Measurements from ENCODE around the gene SIPA1L3. TPM values are rescaled to one million over a fixed set of nuclear protein-coding genes. Genes with fewer than 3 reads are reported as not detected.

SIPA1L3 gene, protein sequence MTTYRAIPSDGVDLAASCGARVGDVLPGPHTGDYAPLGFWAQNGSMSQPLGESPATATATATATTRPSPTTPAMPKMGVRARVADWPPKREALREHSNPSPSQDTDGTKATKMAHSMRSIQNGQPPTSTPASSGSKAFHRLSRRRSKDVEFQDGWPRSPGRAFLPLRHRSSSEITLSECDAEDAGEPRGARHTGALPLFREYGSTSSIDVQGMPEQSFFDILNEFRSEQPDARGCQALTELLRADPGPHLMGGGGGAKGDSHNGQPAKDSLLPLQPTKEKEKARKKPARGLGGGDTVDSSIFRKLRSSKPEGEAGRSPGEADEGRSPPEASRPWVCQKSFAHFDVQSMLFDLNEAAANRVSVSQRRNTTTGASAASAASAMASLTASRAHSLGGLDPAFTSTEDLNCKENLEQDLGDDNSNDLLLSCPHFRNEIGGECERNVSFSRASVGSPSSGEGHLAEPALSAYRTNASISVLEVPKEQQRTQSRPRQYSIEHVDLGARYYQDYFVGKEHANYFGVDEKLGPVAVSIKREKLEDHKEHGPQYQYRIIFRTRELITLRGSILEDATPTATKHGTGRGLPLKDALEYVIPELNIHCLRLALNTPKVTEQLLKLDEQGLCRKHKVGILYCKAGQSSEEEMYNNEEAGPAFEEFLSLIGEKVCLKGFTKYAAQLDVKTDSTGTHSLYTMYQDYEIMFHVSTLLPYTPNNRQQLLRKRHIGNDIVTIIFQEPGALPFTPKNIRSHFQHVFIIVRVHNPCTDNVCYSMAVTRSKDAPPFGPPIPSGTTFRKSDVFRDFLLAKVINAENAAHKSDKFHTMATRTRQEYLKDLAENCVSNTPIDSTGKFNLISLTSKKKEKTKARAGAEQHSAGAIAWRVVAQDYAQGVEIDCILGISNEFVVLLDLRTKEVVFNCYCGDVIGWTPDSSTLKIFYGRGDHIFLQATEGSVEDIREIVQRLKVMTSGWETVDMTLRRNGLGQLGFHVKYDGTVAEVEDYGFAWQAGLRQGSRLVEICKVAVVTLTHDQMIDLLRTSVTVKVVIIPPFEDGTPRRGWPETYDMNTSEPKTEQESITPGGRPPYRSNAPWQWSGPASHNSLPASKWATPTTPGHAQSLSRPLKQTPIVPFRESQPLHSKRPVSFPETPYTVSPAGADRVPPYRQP (N-terminal part only)
- total RNA-seq (ENCODE audit: low replicate concordance): 7.3 and 8.9 TPM in 2 replicates

DNA sequence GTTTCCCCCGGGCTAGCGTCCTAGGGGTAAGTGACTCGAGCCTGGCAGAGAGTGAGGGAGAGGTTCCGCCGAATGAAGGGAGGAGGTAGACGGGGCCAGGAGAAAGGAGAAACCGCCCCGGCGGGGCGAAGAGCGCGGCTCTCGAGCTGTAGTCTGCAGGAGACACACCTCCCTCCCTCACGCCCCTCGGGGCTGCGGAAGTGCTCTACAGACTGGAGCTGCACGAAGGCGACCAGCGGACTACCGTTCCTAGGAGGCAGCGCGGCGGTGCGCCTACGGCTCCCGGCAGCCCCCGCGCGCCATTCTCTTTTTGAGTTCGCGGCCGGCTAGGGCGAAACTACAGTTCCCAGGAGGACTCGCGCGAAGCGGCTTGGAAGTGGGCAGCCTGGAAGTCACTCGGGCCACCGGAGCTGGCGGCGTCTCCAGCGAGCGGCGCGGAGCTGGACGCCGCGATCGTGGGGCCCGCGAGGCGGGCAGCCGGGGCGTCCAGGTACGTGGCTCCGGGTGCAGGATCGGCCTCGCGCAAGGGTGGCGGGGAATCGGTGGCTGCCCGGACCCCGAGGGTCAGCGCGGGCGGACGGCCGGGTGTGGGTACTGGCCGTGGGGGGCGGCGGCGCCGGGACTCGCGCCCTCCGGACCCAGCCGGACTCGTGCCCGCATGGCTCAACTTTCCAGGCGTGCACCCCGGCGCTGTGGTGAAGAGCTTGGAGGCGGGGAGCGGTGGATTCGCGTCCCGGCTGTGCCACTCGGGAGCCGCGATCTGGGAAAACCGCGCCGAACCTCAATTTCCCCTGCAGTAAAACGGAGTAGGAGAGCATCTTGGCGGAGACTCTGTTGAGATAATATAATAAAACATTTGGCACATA, at the start of gene SIPA1L3:
Gene SIPA1L3, plus strand, starts transcription at position 340 of the 866 bp plus-strand sequence. CDS start 174,358 bp downstream, outside the sequence.

DNA sequence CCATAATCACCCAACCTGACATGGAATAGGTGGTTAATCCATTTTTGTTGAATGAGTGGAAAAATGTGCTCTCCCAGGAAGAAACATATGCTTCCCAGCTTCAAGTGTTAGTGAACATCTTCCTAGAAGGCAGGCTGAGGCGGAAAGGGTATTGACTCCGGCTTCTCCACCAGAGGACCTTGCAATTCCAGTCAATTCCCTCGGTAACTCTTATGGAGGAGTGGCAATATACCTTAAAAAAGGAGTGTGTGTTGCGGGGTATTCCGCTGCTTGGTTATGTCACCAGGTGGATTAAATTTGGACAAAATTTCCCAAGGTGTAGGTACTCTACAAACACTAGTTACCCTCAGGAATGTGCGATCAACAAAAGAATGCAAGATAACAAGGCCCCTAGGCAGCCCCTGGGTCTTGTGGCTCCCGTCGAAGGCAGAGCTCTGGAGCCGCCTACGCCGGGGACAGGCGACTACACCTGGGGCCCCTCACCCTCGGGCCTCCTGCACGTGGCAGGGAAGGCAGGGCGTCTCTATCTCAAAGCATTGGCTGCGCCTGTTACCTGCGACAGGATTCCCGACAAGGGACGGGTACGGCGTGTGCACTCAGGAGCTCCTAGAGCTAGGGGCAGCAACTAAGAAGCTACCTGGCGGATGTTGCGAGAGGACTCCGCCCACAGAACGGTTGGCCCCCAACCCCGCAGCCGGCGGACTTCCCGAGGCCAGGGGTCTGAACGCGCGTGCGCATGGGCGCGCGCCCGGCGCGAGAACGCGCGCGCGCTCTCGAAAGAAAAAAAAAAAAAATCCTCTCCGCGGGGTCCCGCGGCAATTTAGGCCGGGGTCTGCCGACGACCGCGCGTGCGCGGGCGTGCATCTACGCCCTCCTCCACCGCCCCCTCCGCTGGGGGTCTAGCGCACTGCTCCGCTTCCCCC, 801 bp upstream of the SIPA1L3 start, which contains the start of gene WDR87:
Gene WDR87, minus strand, starts transcription at position 649 of the 923 bp plus-strand sequence. CDS start 8,355 bp downstream, outside the sequence.

DNA sequence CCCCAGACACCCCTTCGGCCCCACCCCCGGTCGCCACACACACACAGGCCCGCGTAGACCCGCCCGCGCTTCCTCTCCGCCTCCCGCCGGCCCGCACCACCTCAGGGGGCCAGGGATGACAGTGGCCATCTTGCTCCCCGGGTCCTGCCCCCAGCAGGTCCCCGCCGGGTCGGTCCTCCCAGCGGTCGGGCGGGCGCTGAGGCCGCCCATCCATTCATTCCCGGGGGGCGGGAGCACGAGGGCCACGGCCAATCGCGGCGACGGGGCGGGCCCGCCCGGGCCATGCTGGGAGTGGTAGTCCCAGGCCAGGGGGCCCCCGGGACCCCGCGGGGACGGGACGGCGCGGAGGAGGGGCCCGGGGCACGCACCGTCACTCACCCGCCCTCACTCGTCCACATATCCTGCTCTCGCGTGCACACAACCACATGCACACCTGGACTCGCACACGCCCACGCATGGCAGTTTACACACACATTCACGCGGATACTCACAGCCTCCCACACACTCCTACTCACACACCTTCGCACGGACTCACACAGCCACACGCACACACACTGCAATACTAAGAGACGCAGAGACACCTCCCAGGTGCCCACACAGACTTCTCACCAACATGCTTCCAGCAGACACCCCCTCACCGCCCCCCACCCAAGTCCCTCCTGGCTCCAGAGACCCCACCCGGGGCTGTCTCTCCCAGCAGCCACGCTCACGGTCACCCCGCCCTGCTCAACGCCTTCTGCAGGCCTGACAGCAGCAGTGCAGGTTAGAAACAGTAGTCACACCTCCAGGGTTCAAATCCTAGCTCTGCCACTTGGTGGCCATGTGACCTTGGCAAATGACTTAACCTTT, 317.2 kb downstream of the SIPA1L3 start, which contains the start of gene DPF1:
Gene DPF1, minus strand, starts transcription at position 209 of the 849 bp plus-strand sequence. Its CDS starts 80 bp downstream, at position 129.

Other genes starting within 250 kb of the SIPA1L3 start
- gene ZNF607, start 187.4 kb upstream of the SIPA1L3 start, total RNA-seq (ENCODE audit: low replicate concordance): 4.4 and 6.4 TPM in 2 replicates
- 3.5 and 3.7 TPM in 2 replicates for gene ZNF573, start 127.6 kb upstream of the SIPA1L3 start, total RNA-seq (ENCODE audit: low replicate concordance)
- gene WDR87, start 614 bp upstream of the SIPA1L3 start, total RNA-seq (ENCODE audit: low replicate concordance): under 0.01 TPM in 1 of 2 replicates, not detected in the other

All from smooth muscle cell of the coronary artery (primary cell).